Neural progenitor cell (in vitro differentiated cells): Measurements from ENCODE around the gene PPP2R5D. TPM values are rescaled to one million over a fixed set of nuclear protein-coding genes. Genes with fewer than 3 reads are reported as not detected.

ENCODE experiments used
- DNase-seq: peaks from one replicate; pipeline ENCODE4 v3.0.0-alpha.2; 2016; ENCODE audit warnings: low spot score
- H2AFZ ChIP-seq: fragments of 200-600 bp; sonication (generic); replicated peaks from 2 replicates; pipeline ENCODE4 v1.6.1; 2016; ENCODE audit warnings: antibody characterized with exemption
- H3F3A ChIP-seq: fragments of 200-600 bp; sonication (generic); 2 replicates; pipeline ENCODE4 v1.6.1; 2016; ENCODE audit warnings: antibody characterized with exemption, low read depth
- H3K27ac ChIP-seq: fragments of 200-600 bp; sonication (generic); 2 replicates; pipeline ENCODE4 v1.5.1; 2016; ENCODE audit warnings: mild to moderate bottlenecking
- H3K27me3 ChIP-seq: fragments of 200-600 bp; sonication (generic); 2 replicates; pipeline ENCODE4 v1.6.1; 2016; ENCODE audit warnings: mild to moderate bottlenecking, moderate library complexity
- H3K36me3 ChIP-seq: fragments of 200-600 bp; sonication (generic); 2 replicates; pipeline ENCODE4 v1.5.1; 2016
- H3K4me1 ChIP-seq: fragments of 200-600 bp; sonication (generic); 2 replicates; pipeline ENCODE4 v1.6.1; 2016; ENCODE audit warnings: mixed run types
- H3K4me2 ChIP-seq: fragments of 200-600 bp; sonication (generic); 2 replicates; pipeline ENCODE4 v1.6.1; 2016
- H3K4me3 ChIP-seq: fragments of 200-600 bp; sonication (generic); 2 replicates; pipeline ENCODE4 v1.5.1; 2016
- H3K79me2 ChIP-seq: fragments of 200-600 bp; sonication (generic); 2 replicates; pipeline ENCODE4 v1.6.1; 2016; ENCODE audit warnings: low read depth
- H3K9ac ChIP-seq: fragments of 200-600 bp; sonication (generic); 2 replicates; pipeline ENCODE4 v1.6.1; 2016
- H3K9me3 ChIP-seq: fragments of 200-600 bp; sonication (generic); 2 replicates; pipeline ENCODE4 v1.5.1; 2016; ENCODE audit warnings: low read depth
- H4K20me1 ChIP-seq: fragments of 200-600 bp; sonication (generic); 2 replicates; pipeline ENCODE4 v1.6.1; 2016; ENCODE audit warnings: low read depth
- H3K27ac Mint-ChIP-seq: 3 replicates; pipeline ENCODE4 v1.8.0; 2021; ENCODE audit warnings: mixed read lengths
- H3K27me3 Mint-ChIP-seq: 2 replicates; pipeline ENCODE4 v1.8.0; 2022; ENCODE audit warnings: low read depth, mild to moderate bottlenecking, inconsistent platforms, moderate library complexity, mixed read lengths; ENCODE audit not compliant: insufficient read depth
- H3K36me3 Mint-ChIP-seq: 3 replicates; pipeline ENCODE4 v1.8.0; 2021; ENCODE audit warnings: mixed read lengths
- H3K4me1 Mint-ChIP-seq: 3 replicates; pipeline ENCODE4 v1.8.0; 2021; ENCODE audit warnings: mixed read lengths
- H3K4me3 Mint-ChIP-seq: 3 replicates; pipeline ENCODE4 v1.8.0; 2021; ENCODE audit warnings: mild to moderate bottlenecking, moderate library complexity, mixed read lengths
- H3K9me3 Mint-ChIP-seq: 3 replicates; pipeline ENCODE4 v1.8.0; 2020; ENCODE audit warnings: mixed read lengths
- CTCF ChIP-seq: fragments of 200-600 bp; sonication (generic); IDR thresholded peaks from 2 replicates; pipeline ENCODE4 v1.5.1; 2017; ENCODE audit warnings: antibody characterized with exemption, mild to moderate bottlenecking
- EZH2 ChIP-seq: fragments of 200-600 bp; sonication (generic); IDR thresholded peaks from 2 replicates; pipeline ENCODE4 v1.6.1; 2017; ENCODE audit warnings: antibody characterized with exemption, mild to moderate bottlenecking, moderate library complexity
- EZH2phosphoT487 ChIP-seq: fragments of 200-600 bp; sonication (generic); IDR thresholded peaks from 2 replicates; pipeline ENCODE4 v1.6.1; 2017; ENCODE audit warnings: antibody characterized with exemption
- total RNA-seq: library from RNA; depleted of rRNA; stranded (reverse); fragments of >200 nt; gene quantifications from 2 replicates; pipeline ENCODE4 v1.2.3, GENCODE V29; 2015; ENCODE audit warnings: low replicate concordance

The PPP2R5D gene
- total RNA-seq, 1 donor from 2014 or later, result 75.0 TPM

DNA sequence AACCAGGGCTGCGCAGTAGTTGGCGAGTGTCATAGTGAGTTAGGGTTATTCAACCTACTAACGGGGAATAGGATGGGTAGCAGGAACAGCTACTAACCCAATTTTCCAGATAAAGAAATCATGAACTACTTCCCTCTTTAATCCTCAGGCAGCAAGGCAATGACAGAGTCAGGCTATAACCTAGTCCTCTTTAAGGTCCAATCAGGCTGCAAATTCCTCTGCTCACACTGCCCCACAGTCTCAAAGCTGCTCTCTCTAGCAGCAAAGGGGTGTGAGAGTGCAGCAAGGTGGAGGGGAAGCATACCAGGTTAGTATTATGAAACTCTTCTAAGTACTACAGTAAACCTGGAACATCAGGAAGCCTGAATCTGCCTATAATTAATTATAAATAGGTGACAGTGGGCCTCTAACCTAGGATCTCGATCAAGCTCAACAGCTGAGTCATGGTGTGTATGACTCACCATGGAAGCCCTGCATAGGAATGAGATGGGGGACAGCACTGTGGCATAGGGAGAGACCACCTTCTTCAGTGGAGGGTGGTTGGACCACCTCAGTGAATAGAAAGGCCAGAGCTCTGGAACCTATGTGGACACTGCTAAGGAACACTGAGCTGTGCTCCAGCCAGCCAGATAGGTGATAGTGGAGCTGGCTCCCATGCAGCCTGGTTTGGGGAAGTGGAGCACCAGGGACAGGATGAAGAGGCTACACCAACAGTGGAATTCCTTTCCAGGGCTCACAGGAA, 13.3 kb upstream of the PPP2R5D start:
- Histone ChIP-seq H2AFZ (no peak overlapping the region), H3K9ac (no peak overlapping the region), H3K27me3 (no peaks in the 10 kb centered on the region), H3K4me3 (no peak overlapping the region), H3K27ac (no peak overlapping the region), H4K20me1 (no peaks in the 10 kb centered on the region), H3K4me2 (no peak overlapping the region), H3F3A (no peaks in the 10 kb centered on the region), H3K36me3 (no peaks in the 10 kb centered on the region), H3K4me1 (no peaks in the 10 kb centered on the region), H3K79me2 (no peaks in the 10 kb centered on the region), H3K9me3 (no peaks in the 10 kb centered on the region)
- no peak overlapping the region for H3K4me3 Mint-ChIP-seq
- peaks cover 3% of the 10 kb centered on the region for H3K4me1 Mint-ChIP-seq
- H3K36me3 Mint-ChIP-seq, result peaks cover 9% of the 10 kb centered on the region
- H3K27ac Mint-ChIP-seq, result peak overlapping the region; percentile 27
- TF ChIP-seq CTCF, result no peak
- TF ChIP-seq EZH2, result no peak
- TF ChIP-seq EZH2phosphoT487, result no peak
- no peaks in the 10 kb centered on the region for H3K27me3 Mint-ChIP-seq
- DNase-seq, result no peak
- H3K9me3 Mint-ChIP-seq, result no peaks in the 10 kb centered on the region

GRCh38 chr6:42971746-42972327, 12.5 kb upstream of the PPP2R5D start:
- Mint-ChIP-seq H3K27me3 (no peaks in the 10 kb centered on the region), H3K9me3 (no peaks in the 10 kb centered on the region), H3K4me1 (peaks cover 4% of the 10 kb centered on the region), H3K27ac (peak overlapping the region; percentile 27), H3K36me3 (peaks cover 9% of the 10 kb centered on the region), H3K4me3 (no peak overlapping the region)
- H3K36me3 ChIP-seq, result no peaks in the 10 kb centered on the region
- H3K27ac ChIP-seq, result no peak overlapping the region
- H3K27me3 ChIP-seq, result no peaks in the 10 kb centered on the region
- no peaks in the 10 kb centered on the region for H3K4me1 ChIP-seq
- no peaks in the 10 kb centered on the region for H3K79me2 ChIP-seq
- H2AFZ ChIP-seq, result no peak overlapping the region
- no peak for DNase-seq
- H3K4me3 ChIP-seq, result no peak overlapping the region
- H3F3A ChIP-seq, result no peaks in the 10 kb centered on the region
- no peak overlapping the region for H3K9ac ChIP-seq
- no peak overlapping the region for H3K4me2 ChIP-seq
- no peaks in the 10 kb centered on the region for H3K9me3 ChIP-seq
- TF ChIP-seq CTCF, result no peak
- no peak for TF ChIP-seq EZH2
- TF ChIP-seq EZH2phosphoT487, result no peak
- H4K20me1 ChIP-seq, result no peaks in the 10 kb centered on the region

- peaks cover 12% of the 10 kb centered on the region for H3K79me2 ChIP-seq
- H3K9ac ChIP-seq, result no peak overlapping the region
- Mint-ChIP-seq H3K4me1 (peaks cover 9% of the 10 kb centered on the region), H3K27ac (no peak overlapping the region), H3K4me3 (no peak overlapping the region), H3K36me3 (peaks cover 9% of the 10 kb centered on the region), H3K9me3 (no peaks in the 10 kb centered on the region), H3K27me3 (peaks cover 4% of the 10 kb centered on the region)
- no peaks in the 10 kb centered on the region for H3K36me3 ChIP-seq
- H3F3A ChIP-seq, result no peaks in the 10 kb centered on the region
- H3K4me1 ChIP-seq, result peaks cover 6% of the 10 kb centered on the region
- no peak overlapping the region for H3K27ac ChIP-seq
- no peak for DNase-seq
- H3K4me3 ChIP-seq, result no peak overlapping the region
- peaks cover 4% of the 10 kb centered on the region for H4K20me1 ChIP-seq
- H3K27me3 ChIP-seq, result no peaks in the 10 kb centered on the region
- no peak overlapping the region for H3K4me2 ChIP-seq
- no peaks in the 10 kb centered on the region for H3K9me3 ChIP-seq
- H2AFZ ChIP-seq, result no peak overlapping the region
- TF ChIP-seq EZH2phosphoT487, result no peak
- TF ChIP-seq EZH2, result no peak
- no peak for TF ChIP-seq CTCF
These were observed 10.4 kb upstream of the PPP2R5D start for GRCh38 chr6:42973926-42974325.
